Testis (tissue), 2 donors: ENCODE results near the gene ZNF382.

Experiments
- POLR2A ChIP-seq: fragments of 450-650 bp; IDR thresholded peaks from one replicate; pipeline ENCODE4 v1.6.1; 2017; ENCODE audit warnings: antibody characterized with exemption, mild to moderate bottlenecking, moderate library complexity
- TF ChIP-seq, protein P1 (sequence below), 3 experiments: fragments of 450-650 bp in 2 of 3; fragments of 200-600 bp in 1 of 3; sonication (generic) in 1 of 3; IDR thresholded peaks; one replicate each; pipeline ENCODE4 v1.5.1; 2016 to 2019; ENCODE audit warnings: antibody characterized with exemption in 3 of 3, mild to moderate bottlenecking in 2 of 3, moderate library complexity in 1 of 3

DNA sequence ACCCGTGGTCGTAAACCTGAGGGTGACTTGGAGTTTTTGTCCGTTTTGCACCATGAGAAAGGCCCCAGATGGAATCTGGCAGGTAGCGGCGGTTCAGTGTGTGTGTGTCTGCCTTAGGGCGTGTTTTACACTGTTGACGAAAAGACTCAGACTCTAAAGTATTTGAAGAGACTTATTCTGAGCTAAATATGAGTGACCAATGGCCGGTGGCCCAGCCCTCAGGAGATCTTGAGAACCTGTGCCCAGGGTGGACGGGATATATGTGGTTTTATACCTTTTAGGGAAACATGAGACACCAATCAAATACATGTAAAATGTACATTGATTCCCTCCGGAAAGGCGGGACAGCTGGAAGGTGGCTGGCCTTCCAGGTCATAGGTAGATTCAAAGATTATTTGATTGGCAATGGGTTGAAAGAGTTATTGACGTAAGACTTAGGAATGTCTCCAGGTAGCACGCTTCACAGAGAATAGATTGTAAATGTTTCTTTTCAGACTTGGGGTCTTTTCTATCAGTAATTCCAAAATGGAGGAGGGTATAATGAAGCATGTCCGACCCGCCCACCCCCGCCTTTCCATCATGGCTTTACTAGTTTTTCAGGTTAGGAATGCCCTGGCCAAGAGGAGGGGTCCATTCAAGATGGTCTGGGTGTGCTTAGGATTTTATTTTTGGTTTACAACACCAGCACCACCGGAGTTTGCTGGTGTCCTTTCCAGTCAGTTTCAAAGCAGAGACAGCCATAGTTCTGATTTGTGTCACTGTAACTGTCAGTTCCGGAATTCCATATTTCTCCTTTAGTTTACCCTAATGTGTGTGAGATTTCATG lies 31.0 kb upstream of the ZNF382 start:
- TF ChIP-seq, protein P1, sequence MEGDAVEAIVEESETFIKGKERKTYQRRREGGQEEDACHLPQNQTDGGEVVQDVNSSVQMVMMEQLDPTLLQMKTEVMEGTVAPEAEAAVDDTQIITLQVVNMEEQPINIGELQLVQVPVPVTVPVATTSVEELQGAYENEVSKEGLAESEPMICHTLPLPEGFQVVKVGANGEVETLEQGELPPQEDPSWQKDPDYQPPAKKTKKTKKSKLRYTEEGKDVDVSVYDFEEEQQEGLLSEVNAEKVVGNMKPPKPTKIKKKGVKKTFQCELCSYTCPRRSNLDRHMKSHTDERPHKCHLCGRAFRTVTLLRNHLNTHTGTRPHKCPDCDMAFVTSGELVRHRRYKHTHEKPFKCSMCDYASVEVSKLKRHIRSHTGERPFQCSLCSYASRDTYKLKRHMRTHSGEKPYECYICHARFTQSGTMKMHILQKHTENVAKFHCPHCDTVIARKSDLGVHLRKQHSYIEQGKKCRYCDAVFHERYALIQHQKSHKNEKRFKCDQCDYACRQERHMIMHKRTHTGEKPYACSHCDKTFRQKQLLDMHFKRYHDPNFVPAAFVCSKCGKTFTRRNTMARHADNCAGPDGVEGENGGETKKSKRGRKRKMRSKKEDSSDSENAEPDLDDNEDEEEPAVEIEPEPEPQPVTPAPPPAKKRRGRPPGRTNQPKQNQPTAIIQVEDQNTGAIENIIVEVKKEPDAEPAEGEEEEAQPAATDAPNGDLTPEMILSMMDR (IDR thresholded peaks at IDR 0.05), result no peak
- TF ChIP-seq POLR2A, result no peak
